GM13976 (cell line): ENCODE data around the gene CYB5D1.

Source experiments
- DNase-seq: peaks from one replicate; pipeline ENCODE4 v3.0.0; 2012; ENCODE audit warnings: low spot score
- CTCF ChIP-seq: IDR thresholded peaks from 2 replicates; pipeline ENCODE4 v1.5.1; 2012; ENCODE audit warnings: borderline replicate concordance, mild to moderate bottlenecking; ENCODE audit not compliant: insufficient read depth; ENCODE audit errors: extremely low read depth, missing control alignments, control extremely low read depth
- in situ Hi-C: fragments of 300-500 bp; cut with MboI; formaldehyde crosslinking; loops from one replicate; pipeline ENCODE4 v1.12.0; 2022; ENCODE audit warnings: low sequenced_read_pairs, mixed read lengths, inconsistent platforms; ENCODE audit not compliant: unreplicated experiment

Gene CYB5D1

GRCh38 chr17:7838090-7839075 is 19.4 kb upstream of the CYB5D1 start:
- no peak for TF ChIP-seq CTCF
- no peak for DNase-seq
- in situ Hi-C loops, result no loop called here

- TF ChIP-seq CTCF, result no peak
- in situ Hi-C loops, result no loop called here
- no peak for DNase-seq
These were observed 18.5 kb upstream of the CYB5D1 start for GRCh38 chr17:7839190-7839875.

GRCh38 chr17:7839876-7840261 is 17.9 kb upstream of the CYB5D1 start:
- no peak for DNase-seq
- in situ Hi-C loops, result no loop called here
- no peak for TF ChIP-seq CTCF

GRCh38 chr17:7840441-7840840 is 17.4 kb upstream of the CYB5D1 start:
- in situ Hi-C loops, result no loop called here
- no peak for TF ChIP-seq CTCF
- DNase-seq, result no peak

GRCh38 chr17:7840875-7841274 is 16.9 kb upstream of the CYB5D1 start:
- in situ Hi-C loops, result no loop called here
- DNase-seq, result no peak
- no peak for TF ChIP-seq CTCF

- in situ Hi-C loops, result no loop called here
- DNase-seq, result peak; percentile 60
- TF ChIP-seq CTCF, result no peak
These were observed 16.3 kb upstream of the CYB5D1 start for GRCh38 chr17:7841396-7841914.
